ENCODE measurements around the gene TPPP2.
"Not testable (repeated sequence)": the region's sequence is repeated elsewhere in the genome, so short reads cannot be mapped to it uniquely, and the experiment has no call there.

Gene TPPP2

GRCh38 chr14:21038441-21039422 lies 8.7 kb downstream of the TPPP2 start:
- peak; percentile 89 for DNase-seq (ENCODE audit: low read depth)
- TF ChIP-seq, protein P1, sequence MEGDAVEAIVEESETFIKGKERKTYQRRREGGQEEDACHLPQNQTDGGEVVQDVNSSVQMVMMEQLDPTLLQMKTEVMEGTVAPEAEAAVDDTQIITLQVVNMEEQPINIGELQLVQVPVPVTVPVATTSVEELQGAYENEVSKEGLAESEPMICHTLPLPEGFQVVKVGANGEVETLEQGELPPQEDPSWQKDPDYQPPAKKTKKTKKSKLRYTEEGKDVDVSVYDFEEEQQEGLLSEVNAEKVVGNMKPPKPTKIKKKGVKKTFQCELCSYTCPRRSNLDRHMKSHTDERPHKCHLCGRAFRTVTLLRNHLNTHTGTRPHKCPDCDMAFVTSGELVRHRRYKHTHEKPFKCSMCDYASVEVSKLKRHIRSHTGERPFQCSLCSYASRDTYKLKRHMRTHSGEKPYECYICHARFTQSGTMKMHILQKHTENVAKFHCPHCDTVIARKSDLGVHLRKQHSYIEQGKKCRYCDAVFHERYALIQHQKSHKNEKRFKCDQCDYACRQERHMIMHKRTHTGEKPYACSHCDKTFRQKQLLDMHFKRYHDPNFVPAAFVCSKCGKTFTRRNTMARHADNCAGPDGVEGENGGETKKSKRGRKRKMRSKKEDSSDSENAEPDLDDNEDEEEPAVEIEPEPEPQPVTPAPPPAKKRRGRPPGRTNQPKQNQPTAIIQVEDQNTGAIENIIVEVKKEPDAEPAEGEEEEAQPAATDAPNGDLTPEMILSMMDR (conservative IDR thresholded peaks at IDR 0.05; ENCODE audit: low read length): no peak
- H3K4me3 ChIP-seq (ENCODE audit: low read length): peak overlapping the region; percentile 15; the same call in 1 of the 2 replicates

GRCh38 chr14:21039585-21040369 lies 9.8 kb downstream of the TPPP2 start:
- TF ChIP-seq, protein P1 (conservative IDR thresholded peaks at IDR 0.05; ENCODE audit: low read length): peak; percentile 80
- DNase-seq (ENCODE audit: low read depth): peak; percentile 74
- no peak overlapping the region for H3K4me3 ChIP-seq (ENCODE audit: low read length)

GRCh38 chr14:21040370-21040925 lies 10.4 kb downstream of the TPPP2 start:
- TF ChIP-seq, protein P1 (conservative IDR thresholded peaks at IDR 0.05; ENCODE audit: low read length): no peak
- DNase-seq (ENCODE audit: low read depth): no peak
- H3K4me3 ChIP-seq (ENCODE audit: low read length): no peak overlapping the region

- H3K4me3 ChIP-seq (ENCODE audit: low read length): not testable (repeated sequence)
- peak; percentile 57 for DNase-seq (ENCODE audit: low read depth)
Measured at GRCh38 chr14:21040941-21041340, 10.9 kb downstream of the TPPP2 start.

- DNase-seq (ENCODE audit: low read depth): peak; percentile 58
- H3K4me3 ChIP-seq (ENCODE audit: low read length): no peak within 1 kb of the TSS
- TF ChIP-seq, protein P1 (conservative IDR thresholded peaks at IDR 0.05; ENCODE audit: low read length): no peak
Measured at GRCh38 chr14:21041676-21042433, 11.8 kb downstream of the TPPP2 start, which contains the start of gene RNASE7. RNASE7 (plus strand) TSS chr14:21042362; CDS start chr14:21042993, 631 bp downstream.

GRCh38 chr14:21042918-21043317 lies 12.9 kb downstream of the TPPP2 start:
- TF ChIP-seq, protein P1 (conservative IDR thresholded peaks at IDR 0.05; ENCODE audit: low read length): no peak
- no peak overlapping the region for H3K4me3 ChIP-seq (ENCODE audit: low read length)

More at GRCh38 chr14:21042918-21043317, 12.9 kb downstream of the TPPP2 start:
- DNase-seq (ENCODE audit: low read depth): peak; percentile 25

All from AG10803 (cell line).